ENCODE results near the gene FAIM2. TPM values are rescaled to one million over a fixed set of nuclear protein-coding genes. Genes with fewer than 3 reads are reported as not detected.
"Not testable (repeated sequence)": the region's sequence is repeated elsewhere in the genome, so short reads cannot be mapped to it uniquely, and the experiment has no call there.

Gene FAIM2
- total RNA-seq, 1 donor = not detected

- Histone ChIP-seq H3K4me3 (ENCODE audit: low read length) (no peak overlapping the region), H3K4me1 (ENCODE audit: insufficient read depth, low read length) (no peaks in the 10 kb centered on the region)
Observed at GRCh38 chr12:49874142-49874897, 29.4 kb downstream of the FAIM2 start.

DNA sequence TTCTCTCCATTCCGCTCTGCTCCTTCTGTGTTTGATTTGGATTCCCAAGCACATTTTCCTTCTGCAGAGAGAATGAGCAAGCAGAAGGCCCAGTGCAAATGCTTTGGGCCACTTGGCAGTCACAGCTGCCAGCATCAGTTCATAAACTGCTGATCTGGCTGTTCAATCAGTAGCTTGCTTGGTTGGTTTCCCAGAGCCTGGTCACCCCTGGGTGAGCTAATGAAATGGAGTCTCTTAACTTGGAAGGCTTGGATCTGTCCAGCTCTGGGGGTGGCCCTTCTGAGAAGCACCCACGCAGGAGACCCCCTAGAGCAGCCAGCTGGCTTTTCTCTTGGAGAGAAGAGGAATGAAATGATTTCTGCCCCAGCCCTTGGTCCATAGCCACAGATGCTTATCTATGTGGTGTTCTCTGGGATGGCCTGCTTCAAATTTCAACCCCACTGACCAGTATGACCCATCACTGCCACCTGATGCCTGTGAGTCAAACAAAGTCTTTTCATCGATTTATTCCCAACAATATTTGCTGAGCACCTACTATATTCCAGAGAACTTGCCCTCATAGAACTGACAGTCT, 30.3 kb downstream of the FAIM2 start:
- Histone ChIP-seq H3K4me1 (ENCODE audit: insufficient read depth, low read length) (no peaks in the 10 kb centered on the region), H3K9me3 (ENCODE audit: low read depth, low read length) (no peaks in the 10 kb centered on the region), H3K4me3 (ENCODE audit: low read length) (no peak overlapping the region), H3K27me3 (ENCODE audit: insufficient read depth, low read length) (no peaks in the 10 kb centered on the region)

More at GRCh38 chr12:49874142-49874897, 29.4 kb downstream of the FAIM2 start:
- Histone ChIP-seq H3K27me3 (ENCODE audit: insufficient read depth, low read length) (no peaks in the 10 kb centered on the region), H3K9me3 (ENCODE audit: low read depth, low read length) (no peaks in the 10 kb centered on the region)

- H3K4me3 ChIP-seq (ENCODE audit: low read length) = no peak overlapping the region
Observed at GRCh38 chr12:49872781-49873181, 30.9 kb downstream of the FAIM2 start.

GRCh38 chr12:49872381-49872780, 31.3 kb downstream of the FAIM2 start:
- Histone ChIP-seq H3K4me1 (ENCODE audit: insufficient read depth, low read length) (no peaks in the 10 kb centered on the region), H3K4me3 (ENCODE audit: low read length) (no peak overlapping the region)

More at GRCh38 chr12:49872781-49873181, 30.9 kb downstream of the FAIM2 start:
- Histone ChIP-seq H3K9me3 (ENCODE audit: low read depth, low read length) (no peaks in the 10 kb centered on the region), H3K4me1 (ENCODE audit: insufficient read depth, low read length) (no peaks in the 10 kb centered on the region), H3K27me3 (ENCODE audit: insufficient read depth, low read length) (no peaks in the 10 kb centered on the region)

DNA sequence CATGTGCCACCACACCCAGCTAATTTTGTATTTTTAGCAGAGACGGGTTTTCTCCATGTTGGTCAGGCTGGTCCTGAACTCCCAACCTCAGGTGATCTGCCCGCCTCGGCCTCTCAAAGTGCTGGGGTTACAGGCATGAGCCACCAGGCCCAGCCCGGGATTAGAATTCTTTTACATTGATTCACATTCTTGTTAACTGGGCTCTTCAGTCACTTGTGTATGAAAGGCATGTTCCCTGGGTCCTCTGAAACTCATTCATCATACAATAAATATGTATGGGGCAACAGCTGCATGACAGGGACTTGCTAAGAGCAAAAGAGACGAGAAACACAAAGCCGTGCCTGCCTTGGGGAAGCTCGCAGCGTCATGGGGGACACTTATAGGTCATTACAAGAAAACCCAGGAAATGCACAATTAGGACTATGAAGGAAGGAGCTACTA, 31.9 kb downstream of the FAIM2 start:
- not testable (repeated sequence) for H3K4me1 ChIP-seq (ENCODE audit: insufficient read depth, low read length); H3K9me3 ChIP-seq (ENCODE audit: low read depth, low read length); H3K4me3 ChIP-seq (ENCODE audit: low read length); H3K27me3 ChIP-seq (ENCODE audit: insufficient read depth, low read length)

More at GRCh38 chr12:49872381-49872780, 31.3 kb downstream of the FAIM2 start:
- no peaks in the 10 kb centered on the region for H3K27me3 ChIP-seq (ENCODE audit: insufficient read depth, low read length)
- no peaks in the 10 kb centered on the region for H3K9me3 ChIP-seq (ENCODE audit: low read depth, low read length)

- Histone ChIP-seq H3K4me1 (ENCODE audit: insufficient read depth, low read length) (no peaks in the 10 kb centered on the region), H3K9me3 (ENCODE audit: low read depth, low read length) (no peaks in the 10 kb centered on the region), H3K27me3 (ENCODE audit: insufficient read depth, low read length) (no peaks in the 10 kb centered on the region), H3K4me3 (ENCODE audit: low read length) (no peak overlapping the region)
Observed at GRCh38 chr12:49871263-49871561, 32.5 kb downstream of the FAIM2 start.

DNA sequence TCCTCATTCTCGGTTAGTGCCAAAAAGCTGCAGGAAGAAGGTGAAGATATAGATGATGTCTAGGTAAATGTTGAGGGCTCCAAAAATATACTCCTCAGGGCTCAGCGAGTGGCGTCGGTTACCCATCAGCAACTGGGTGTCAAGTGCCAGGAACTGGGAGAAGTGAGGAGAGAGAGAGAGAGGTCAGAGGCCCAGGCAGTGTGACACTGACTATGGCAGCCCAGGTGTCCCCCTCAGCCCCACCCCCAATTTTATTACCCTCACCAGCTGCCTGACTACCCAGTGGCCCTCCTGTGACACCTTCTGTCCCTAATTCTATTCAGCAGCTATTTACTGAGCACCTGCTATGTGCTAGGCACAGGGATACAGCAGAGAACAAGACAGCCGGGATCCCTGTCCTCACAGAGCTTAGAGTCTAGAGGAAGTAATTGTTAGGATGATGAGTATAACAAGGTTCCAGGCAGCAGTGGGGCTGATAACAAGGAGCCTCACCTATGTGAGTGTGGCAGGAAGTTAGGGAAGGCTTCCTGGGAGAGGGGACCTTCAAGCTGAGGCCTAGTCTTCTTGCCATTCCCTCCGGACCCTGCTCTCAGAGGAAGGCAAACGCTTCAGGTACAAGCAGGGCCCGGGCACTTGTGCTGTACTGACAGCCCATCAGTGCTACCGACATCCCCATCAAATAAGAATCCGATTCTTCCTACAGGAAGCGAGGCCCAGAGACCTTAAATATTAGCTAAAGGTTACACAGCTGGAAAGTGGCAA, 33.0 kb downstream of the FAIM2 start:
- H3K4me3 ChIP-seq (ENCODE audit: low read length) = no peak overlapping the region
- no peaks in the 10 kb centered on the region for H3K9me3 ChIP-seq (ENCODE audit: low read depth, low read length)
- no peaks in the 10 kb centered on the region for H3K4me1 ChIP-seq (ENCODE audit: insufficient read depth, low read length)
- no peaks in the 10 kb centered on the region for H3K27me3 ChIP-seq (ENCODE audit: insufficient read depth, low read length)

GRCh38 chr12:49869816-49870500, 33.7 kb downstream of the FAIM2 start:
- Histone ChIP-seq H3K4me1 (ENCODE audit: insufficient read depth, low read length) (no peaks in the 10 kb centered on the region), H3K4me3 (ENCODE audit: low read length) (no peak overlapping the region), H3K9me3 (ENCODE audit: low read depth, low read length) (no peaks in the 10 kb centered on the region), H3K27me3 (ENCODE audit: insufficient read depth, low read length) (no peaks in the 10 kb centered on the region)

DNA sequence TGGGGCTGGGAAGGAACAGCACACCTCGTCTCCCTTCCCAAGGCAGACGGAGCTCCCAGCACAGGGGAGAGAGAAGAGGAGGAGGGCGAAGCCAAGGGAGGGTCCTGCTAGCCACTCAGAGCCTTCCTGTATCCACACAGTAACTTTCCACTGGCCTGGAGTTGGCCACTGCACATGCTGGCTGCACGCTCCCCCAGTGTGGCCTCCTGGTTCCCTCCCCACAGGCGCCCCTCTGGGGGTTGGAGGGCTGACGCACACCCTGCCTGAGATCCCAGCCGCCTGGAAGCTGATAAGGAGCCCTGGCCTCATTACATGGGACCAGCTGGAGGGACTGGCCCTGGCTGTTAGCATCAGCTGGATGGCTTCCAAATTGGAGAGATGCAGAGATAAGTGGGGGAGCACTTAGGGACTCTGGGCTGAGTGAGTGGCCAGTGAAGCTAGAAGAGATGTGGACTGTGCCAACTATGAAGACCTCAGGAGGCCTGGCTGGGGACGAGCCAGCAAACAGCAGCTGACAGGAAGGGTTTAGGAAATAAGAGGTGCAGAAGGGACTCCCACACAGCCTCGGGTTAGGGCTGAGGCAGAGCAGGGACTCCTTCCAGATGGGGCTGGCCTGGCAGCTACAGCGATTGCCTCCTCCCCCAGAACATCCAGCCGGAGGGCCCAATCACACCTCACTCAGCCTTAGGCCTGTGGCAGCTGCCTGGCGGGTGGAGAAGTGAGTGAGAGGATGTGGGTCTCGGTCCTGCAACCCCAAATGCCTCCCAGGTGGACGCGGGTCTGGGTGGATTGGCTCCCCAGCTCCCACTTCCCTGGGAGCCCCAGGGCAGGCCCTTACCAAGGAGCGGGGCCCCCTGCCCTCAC, 34.5 kb downstream of the FAIM2 start:
- H3K9me3 ChIP-seq (ENCODE audit: low read depth, low read length) = no peaks in the 10 kb centered on the region
- H3K4me1 ChIP-seq (ENCODE audit: insufficient read depth, low read length) = no peaks in the 10 kb centered on the region
- no peak overlapping the region for H3K4me3 ChIP-seq (ENCODE audit: low read length)
- no peaks in the 10 kb centered on the region for H3K27me3 ChIP-seq (ENCODE audit: insufficient read depth, low read length)

GRCh38 chr12:49868449-49868848, 35.3 kb downstream of the FAIM2 start:
- Histone ChIP-seq H3K27me3 (ENCODE audit: insufficient read depth, low read length) (no peaks in the 10 kb centered on the region), H3K4me3 (ENCODE audit: low read length) (no peak overlapping the region), H3K4me1 (ENCODE audit: insufficient read depth, low read length) (no peaks in the 10 kb centered on the region), H3K9me3 (ENCODE audit: low read depth, low read length) (no peaks in the 10 kb centered on the region)

GRCh38 chr12:49867570-49868341, 35.9 kb downstream of the FAIM2 start:
- Histone ChIP-seq H3K4me3 (ENCODE audit: low read length) (no peak overlapping the region), H3K4me1 (ENCODE audit: insufficient read depth, low read length) (no peaks in the 10 kb centered on the region), H3K9me3 (ENCODE audit: low read depth, low read length) (no peaks in the 10 kb centered on the region), H3K27me3 (ENCODE audit: insufficient read depth, low read length) (no peaks in the 10 kb centered on the region)

DNA sequence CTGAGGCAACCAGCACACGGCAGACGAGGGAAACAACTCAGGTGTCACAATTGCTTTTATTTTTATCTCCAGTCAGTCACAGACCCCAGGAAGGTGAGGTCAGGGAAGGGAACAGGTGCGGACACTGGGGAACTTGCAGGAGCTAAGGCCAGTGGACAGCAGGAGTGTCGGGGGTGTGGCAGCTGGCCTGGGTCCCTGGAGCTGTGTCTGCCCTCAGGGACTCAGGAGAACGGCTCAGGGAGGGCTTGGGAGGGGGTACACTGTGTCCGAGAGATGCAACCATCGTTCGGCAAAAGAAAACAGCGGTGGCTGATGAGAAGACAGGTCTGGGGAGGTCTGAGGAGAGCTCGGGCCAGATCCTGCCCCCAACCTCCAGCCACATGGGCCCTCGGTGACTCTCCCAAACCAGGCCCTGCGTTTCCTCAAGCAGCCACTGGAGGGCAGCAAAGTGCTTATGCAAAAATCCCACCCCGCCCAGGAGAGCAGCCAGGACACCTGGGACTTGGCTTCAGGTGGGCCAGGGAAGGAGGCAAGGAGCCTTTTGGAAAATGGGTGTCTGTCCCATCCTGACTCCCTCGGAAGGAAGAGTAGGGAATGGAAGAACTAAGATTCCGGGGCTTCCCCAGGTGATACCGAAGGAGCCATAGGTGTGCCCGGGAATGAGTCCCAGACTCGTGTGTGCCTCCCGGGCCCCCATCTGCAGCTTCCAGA, 36.7 kb downstream of the FAIM2 start:
- H3K9me3 ChIP-seq (ENCODE audit: low read depth, low read length) = no peaks in the 10 kb centered on the region
- H3K27me3 ChIP-seq (ENCODE audit: insufficient read depth, low read length) = no peaks in the 10 kb centered on the region
- no peaks in the 10 kb centered on the region for H3K4me1 ChIP-seq (ENCODE audit: insufficient read depth, low read length)
- H3K4me3 ChIP-seq (ENCODE audit: low read length) = no peak overlapping the region

GRCh38 chr12:49865782-49866135, 37.9 kb downstream of the FAIM2 start:
- no peaks in the 10 kb centered on the region for H3K27me3 ChIP-seq (ENCODE audit: insufficient read depth, low read length)
- H3K4me1 ChIP-seq (ENCODE audit: insufficient read depth, low read length) = no peaks in the 10 kb centered on the region
- no peak overlapping the region for H3K4me3 ChIP-seq (ENCODE audit: low read length)
- no peaks in the 10 kb centered on the region for H3K9me3 ChIP-seq (ENCODE audit: low read depth, low read length)
